ENCODE data around the gene PRND.

GRCh38 chr20:4682682-4683081, 39.0 kb upstream of the PRND start:
- TF ChIP-seq TAF1 (IDR thresholded peaks at IDR 0.05; ENCODE audit: low read depth) (no peak), MAX (IDR thresholded peaks at IDR 0.05) (no peak)

Measured in Ishikawa (cell line).